ENCODE data around the gene SPON1. TPM values are rescaled to one million over a fixed set of nuclear protein-coding genes. Genes with fewer than 3 reads are reported as not detected.

SPON1 gene
- total RNA-seq, 6 experiments from 2014 or later, result not detected

DNA sequence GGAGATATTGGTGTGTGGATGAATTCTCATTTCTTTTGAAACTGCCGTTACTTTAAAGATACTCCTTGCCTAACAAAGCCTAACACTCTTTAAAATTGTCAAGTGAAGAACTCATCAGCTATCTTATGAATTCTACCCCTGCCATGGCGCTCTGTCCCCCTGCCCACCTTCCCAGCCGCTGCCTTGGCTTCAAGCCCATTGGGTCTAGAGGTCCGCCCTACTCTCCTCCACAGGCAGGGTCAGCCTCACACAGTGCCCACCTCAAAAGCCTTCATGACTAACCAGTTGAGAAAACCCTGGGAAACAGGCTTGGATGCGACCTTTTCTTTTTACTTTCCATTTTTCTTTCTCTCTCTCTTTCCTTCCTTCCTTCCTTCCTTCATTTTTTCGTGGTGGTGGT, 267.9 kb downstream of the SPON1 start:
- Mint-ChIP-seq H3K27me3 (ENCODE audit: insufficient read depth) (peaks cover 36% of the 10 kb centered on the region), H3K4me3 (no peak overlapping the region), H3K27ac (no peak overlapping the region), H3K36me3 (ENCODE audit: low read depth) (no peaks in the 10 kb centered on the region), H3K4me1 (ENCODE audit: low read depth) (no peaks in the 10 kb centered on the region), H3K9me3 (no peaks in the 10 kb centered on the region)
- TF ChIP-seq, protein P1, sequence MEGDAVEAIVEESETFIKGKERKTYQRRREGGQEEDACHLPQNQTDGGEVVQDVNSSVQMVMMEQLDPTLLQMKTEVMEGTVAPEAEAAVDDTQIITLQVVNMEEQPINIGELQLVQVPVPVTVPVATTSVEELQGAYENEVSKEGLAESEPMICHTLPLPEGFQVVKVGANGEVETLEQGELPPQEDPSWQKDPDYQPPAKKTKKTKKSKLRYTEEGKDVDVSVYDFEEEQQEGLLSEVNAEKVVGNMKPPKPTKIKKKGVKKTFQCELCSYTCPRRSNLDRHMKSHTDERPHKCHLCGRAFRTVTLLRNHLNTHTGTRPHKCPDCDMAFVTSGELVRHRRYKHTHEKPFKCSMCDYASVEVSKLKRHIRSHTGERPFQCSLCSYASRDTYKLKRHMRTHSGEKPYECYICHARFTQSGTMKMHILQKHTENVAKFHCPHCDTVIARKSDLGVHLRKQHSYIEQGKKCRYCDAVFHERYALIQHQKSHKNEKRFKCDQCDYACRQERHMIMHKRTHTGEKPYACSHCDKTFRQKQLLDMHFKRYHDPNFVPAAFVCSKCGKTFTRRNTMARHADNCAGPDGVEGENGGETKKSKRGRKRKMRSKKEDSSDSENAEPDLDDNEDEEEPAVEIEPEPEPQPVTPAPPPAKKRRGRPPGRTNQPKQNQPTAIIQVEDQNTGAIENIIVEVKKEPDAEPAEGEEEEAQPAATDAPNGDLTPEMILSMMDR (IDR thresholded peaks at IDR 0.05), result no peak
- DNase-seq, result no peak

DNA sequence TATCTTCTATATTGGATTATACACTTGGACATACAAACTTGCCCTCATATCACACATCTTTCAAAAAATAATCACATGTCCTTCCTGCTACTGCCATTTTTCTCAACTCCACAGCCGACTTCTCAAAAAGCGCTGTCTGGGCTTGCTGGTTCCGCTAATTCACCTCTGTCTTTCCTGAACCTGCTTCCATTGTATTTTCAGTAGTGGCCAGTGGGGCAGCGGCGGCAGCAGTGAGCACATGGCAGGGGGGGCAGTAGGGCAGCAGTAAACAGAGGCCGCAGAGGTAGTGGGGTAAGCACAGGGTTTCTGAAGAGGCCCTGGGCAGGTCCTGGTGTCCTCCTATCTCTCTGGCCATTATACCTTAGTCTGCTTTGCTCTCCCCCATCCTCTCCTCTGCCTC, 270.1 kb downstream of the SPON1 start:
- Mint-ChIP-seq H3K9me3 (no peaks in the 10 kb centered on the region), H3K36me3 (ENCODE audit: low read depth) (no peaks in the 10 kb centered on the region), H3K4me1 (ENCODE audit: low read depth) (no peaks in the 10 kb centered on the region), H3K4me3 (no peak overlapping the region), H3K27me3 (ENCODE audit: insufficient read depth) (peaks cover 38% of the 10 kb centered on the region), H3K27ac (no peak overlapping the region)
- TF ChIP-seq, protein P1 (IDR thresholded peaks at IDR 0.05), result peak; percentile 47
- no peak for DNase-seq

DNA sequence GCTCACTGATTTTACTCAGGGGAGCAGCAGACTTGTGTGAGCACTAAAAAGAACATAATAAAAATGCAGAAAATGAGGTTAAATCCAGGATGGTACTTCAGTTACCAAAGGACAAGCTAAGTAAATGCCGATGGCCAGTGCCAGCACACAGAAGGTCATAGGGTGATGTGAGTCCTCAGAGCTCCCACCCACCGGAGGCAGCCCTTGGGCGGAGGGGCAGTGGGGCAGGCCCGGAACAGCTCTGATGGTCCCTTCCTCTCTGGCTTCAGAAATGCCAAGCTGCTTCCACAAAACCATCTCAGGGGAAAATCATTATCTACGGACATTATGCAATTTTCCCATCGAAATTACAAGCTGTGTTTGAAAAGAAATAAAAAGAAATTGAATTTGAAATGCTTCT, 271.9 kb downstream of the SPON1 start:
- TF ChIP-seq, protein P1 (IDR thresholded peaks at IDR 0.05), result no peak
- Mint-ChIP-seq H3K27ac (no peak overlapping the region), H3K4me1 (ENCODE audit: low read depth) (no peaks in the 10 kb centered on the region), H3K36me3 (ENCODE audit: low read depth) (no peaks in the 10 kb centered on the region), H3K27me3 (ENCODE audit: insufficient read depth) (peaks cover 35% of the 10 kb centered on the region), H3K9me3 (no peaks in the 10 kb centered on the region), H3K4me3 (no peak overlapping the region)
- DNase-seq, result no peak

DNA sequence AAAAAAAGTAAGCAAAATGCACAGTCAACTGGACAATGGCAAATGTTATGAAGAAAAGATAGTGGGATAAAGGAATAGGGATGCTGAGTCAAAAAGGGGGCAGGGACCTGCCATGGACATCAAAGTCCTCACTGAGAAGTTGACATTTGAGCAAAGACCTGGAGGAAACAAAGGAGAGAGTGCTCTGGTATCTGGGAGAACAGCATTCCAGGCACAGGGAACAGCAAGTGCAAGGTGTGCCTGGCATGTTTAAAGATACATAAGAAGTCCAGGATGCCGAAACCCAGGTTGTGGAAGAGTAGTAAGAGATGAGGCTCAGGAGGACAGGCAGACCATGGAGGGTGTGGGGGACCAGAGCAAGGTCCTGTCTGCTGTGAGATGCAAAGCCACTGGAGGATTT, 273.2 kb downstream of the SPON1 start:
- Mint-ChIP-seq H3K27ac (no peak overlapping the region), H3K4me1 (ENCODE audit: low read depth) (no peaks in the 10 kb centered on the region), H3K36me3 (ENCODE audit: low read depth) (no peaks in the 10 kb centered on the region), H3K27me3 (ENCODE audit: insufficient read depth) (peaks cover 30% of the 10 kb centered on the region), H3K4me3 (no peak overlapping the region), H3K9me3 (no peaks in the 10 kb centered on the region)
- TF ChIP-seq, protein P1 (IDR thresholded peaks at IDR 0.05), result no peak
- no peak for DNase-seq

DNA sequence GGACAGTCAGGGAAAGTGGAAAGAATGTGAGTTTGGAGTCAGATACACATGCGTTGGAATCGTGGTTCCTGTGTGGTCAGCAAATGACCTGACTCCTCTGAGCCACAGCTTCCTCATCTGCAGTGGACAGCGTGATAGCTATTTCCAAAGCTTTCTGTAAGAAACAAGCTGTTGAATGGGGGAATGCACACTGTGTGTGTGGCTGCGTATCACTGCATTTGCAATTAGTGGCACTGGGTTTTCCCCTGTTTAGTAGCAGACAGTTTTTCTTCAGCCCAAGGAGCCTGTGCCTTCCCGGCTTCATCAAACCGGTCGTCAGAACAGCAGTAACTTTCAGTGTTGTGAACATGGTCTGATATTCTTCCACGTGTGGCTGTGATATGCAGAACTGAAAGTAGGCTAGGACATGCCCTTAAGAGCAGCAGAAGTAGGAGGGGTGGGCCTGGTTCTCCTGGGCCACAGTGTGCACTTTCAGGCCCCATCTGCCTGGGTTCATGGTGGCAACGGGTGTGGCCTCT, 275.0 kb downstream of the SPON1 start:
- Mint-ChIP-seq H3K4me1 (ENCODE audit: low read depth) (no peaks in the 10 kb centered on the region), H3K27me3 (ENCODE audit: insufficient read depth) (peaks cover 36% of the 10 kb centered on the region), H3K27ac (no peak overlapping the region), H3K9me3 (no peaks in the 10 kb centered on the region), H3K36me3 (ENCODE audit: low read depth) (no peaks in the 10 kb centered on the region), H3K4me3 (no peak overlapping the region)
- TF ChIP-seq, protein P1 (IDR thresholded peaks at IDR 0.05), result no peak
- no peak for DNase-seq

DNA sequence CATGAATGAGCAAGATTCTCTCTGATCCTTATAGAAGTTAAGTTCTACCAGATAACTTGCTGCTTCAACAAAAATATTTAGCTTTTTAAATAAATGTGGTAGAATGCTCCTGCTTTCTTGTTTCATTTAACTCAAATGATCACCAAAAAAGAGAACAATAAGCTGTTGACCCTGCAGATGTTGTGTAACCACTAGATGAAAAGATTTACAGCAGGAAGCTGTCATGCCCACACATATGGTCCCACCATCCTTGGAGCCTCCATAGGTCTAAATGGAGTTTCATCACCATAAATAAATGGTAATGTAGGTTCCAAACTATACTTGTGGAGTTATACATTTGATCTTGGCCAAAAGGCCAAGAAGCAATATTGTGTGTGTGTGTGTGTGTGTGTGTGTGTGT, 277.7 kb downstream of the SPON1 start:
- no peaks in the 10 kb centered on the region for H3K36me3 Mint-ChIP-seq (ENCODE audit: low read depth)
- H3K4me3 Mint-ChIP-seq, result no peak overlapping the region
- H3K27ac Mint-ChIP-seq, result no peak overlapping the region
- DNase-seq, result no peak
- H3K27me3 Mint-ChIP-seq (ENCODE audit: insufficient read depth), result peaks cover 31% of the 10 kb centered on the region
- no peaks in the 10 kb centered on the region for H3K9me3 Mint-ChIP-seq
- TF ChIP-seq, protein P1 (IDR thresholded peaks at IDR 0.05), result no peak
- no peaks in the 10 kb centered on the region for H3K4me1 Mint-ChIP-seq (ENCODE audit: low read depth)
